AG08396 (cell line): ENCODE data around the gene CTTN.

ENCODE experiments used
- DNase-seq: peaks from one replicate; pipeline ENCODE4 v3.0.0; 2012; ENCODE audit warnings: low spot score, mixed read lengths

Gene CTTN

GRCh38 chr11:70409871-70410270 lies 11.5 kb downstream of the CTTN start:
- no peak for DNase-seq

DNA sequence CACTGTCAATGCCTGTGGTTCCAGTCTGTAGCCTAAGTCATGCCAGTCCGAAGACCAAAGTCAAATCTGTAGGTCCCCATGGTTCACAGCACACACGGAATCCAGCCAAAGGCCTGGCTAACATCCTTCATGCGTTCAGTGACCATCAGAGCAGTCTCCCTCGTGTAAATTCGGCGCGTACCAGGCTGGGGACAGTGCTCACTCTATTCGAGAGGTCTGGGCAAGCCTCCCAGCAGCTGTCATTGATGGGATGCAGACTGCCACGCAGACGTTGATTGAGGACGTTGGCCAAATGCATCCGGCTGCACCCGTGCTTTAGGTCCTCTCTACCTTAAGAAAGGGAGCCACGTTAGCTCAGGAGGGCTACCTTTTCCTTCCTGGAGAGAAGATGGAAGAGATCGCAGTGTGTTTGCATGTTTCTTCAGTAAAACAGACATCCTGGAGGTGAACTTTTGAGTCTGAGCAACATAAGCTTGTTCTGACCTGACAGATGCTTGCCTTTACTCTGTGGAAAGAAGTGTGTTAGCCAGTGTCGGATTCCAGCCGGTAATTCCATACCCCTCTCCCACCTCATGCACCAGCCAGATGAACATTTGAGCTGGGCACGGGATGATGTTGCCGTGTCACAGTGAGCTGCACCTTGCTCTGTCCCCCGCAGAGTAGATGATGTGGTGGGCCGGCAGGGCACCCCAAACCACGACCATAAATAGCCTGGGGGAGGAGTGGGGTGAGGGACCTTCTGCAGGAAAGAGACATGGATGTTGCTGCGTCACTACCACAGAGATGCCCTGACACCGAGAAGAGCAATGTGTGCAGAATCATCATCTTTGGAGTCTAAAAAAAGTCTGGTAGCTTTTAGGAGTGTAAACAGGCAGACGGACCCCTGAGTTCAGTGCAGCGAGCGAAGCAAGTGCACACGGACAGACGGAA lies 12.2 kb downstream of the CTTN start:
- DNase-seq = no peak

GRCh38 chr11:70411713-70412452 lies 13.6 kb downstream of the CTTN start:
- DNase-seq = no peak

DNA sequence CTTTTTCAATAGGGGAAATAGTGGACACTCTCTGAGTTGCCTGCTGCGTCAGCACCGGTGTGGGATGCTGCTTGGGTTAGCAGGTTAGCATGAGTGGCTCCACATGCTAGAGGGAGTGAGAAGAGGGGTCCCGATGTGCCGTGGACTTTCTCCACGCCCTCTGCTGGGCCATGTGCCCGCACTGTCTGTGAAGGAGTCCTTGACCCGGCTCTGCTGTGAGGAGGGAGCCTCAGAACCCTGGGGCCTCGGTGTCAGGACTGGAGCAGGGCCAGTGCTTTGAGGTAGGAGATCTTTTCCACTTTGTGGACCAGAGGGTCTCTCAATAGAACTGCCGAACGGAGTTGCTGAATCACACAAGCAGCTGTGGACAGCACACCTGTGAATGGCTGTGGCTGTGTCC lies 14.8 kb downstream of the CTTN start:
- no peak for DNase-seq

GRCh38 chr11:70414341-70415100 lies 16.2 kb downstream of the CTTN start:
- DNase-seq = no peak

GRCh38 chr11:70415191-70415590 lies 16.9 kb downstream of the CTTN start:
- DNase-seq = peak; percentile 63

DNA sequence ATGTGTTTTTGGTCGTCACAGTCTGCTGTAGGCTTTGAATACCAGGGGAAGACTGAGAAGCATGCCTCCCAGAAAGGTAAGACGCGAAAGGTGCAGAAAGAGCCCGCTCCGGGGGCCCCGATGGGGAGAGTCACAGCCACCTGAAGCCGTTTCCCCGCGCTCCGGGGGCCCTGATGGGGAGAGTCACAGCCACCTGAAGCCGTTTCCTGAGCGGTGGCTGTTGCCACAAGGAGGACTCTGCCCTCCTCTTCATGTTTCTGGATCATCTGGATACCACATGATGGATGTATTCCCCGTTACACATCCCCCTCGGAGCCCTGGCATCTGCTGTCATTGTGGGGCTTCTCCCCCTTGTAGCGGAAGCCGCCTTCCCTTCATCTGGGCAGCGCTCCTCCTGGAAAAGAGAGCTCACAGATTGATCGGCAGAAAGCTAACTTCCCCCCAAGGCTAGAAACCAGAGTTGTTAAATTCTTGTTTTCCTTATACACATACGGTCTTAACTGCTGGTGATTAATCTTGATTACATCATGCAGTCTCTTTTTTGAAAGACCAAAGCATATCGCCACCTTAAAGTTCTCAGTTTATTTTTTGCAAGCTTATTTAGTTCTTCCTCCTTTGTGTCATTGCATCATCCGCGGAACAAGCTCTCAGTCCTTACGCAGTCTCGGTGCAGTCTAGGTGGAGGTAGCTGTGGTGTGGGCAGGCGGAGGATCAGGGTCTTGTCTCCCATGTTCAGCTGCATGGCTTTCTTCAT lies 17.5 kb downstream of the CTTN start:
- DNase-seq = no peak

- no peak for DNase-seq
Observed at GRCh38 chr11:70416881-70417280, 18.6 kb downstream of the CTTN start.

GRCh38 chr11:70418130-70418529 lies 19.8 kb downstream of the CTTN start:
- no peak for DNase-seq

DNA sequence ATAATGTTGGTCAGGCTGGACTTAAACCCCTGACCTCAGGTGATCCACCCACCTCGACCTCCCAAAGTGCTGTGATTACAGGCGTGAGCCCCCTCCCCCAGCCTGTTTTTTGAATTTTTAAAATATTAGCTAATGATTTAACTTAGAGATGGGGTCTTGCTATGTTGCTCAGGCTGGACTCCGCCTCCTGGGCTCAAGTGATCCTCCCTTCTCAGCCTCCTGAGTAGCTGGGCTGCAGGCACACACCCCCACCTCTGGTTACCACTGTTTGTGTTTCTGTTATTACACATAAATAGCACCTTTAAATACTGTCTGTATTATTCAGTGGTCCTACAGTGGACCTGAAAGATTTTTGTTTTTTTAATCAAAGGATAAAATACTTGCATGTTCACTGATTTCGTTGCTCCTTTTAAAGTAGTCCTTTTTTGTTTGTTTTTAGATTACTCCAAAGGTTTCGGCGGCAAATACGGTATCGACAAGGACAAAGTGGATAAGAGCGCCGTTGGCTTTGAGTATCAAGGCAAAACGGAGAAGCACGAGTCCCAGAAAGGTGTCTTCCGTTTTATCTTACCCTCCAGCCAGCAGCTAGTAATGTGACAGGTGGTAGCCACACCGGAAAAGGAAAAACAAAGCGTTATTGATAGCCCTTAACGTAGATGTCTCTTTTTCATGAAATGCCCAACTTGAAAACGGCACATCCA lies 21.1 kb downstream of the CTTN start:
- DNase-seq = no peak

- no peak for DNase-seq
Observed at GRCh38 chr11:70420008-70420464, 21.7 kb downstream of the CTTN start.

GRCh38 chr11:70420496-70420895 lies 22.2 kb downstream of the CTTN start:
- no peak for DNase-seq

GRCh38 chr11:70421123-70421522 lies 22.8 kb downstream of the CTTN start:
- no peak for DNase-seq

DNA sequence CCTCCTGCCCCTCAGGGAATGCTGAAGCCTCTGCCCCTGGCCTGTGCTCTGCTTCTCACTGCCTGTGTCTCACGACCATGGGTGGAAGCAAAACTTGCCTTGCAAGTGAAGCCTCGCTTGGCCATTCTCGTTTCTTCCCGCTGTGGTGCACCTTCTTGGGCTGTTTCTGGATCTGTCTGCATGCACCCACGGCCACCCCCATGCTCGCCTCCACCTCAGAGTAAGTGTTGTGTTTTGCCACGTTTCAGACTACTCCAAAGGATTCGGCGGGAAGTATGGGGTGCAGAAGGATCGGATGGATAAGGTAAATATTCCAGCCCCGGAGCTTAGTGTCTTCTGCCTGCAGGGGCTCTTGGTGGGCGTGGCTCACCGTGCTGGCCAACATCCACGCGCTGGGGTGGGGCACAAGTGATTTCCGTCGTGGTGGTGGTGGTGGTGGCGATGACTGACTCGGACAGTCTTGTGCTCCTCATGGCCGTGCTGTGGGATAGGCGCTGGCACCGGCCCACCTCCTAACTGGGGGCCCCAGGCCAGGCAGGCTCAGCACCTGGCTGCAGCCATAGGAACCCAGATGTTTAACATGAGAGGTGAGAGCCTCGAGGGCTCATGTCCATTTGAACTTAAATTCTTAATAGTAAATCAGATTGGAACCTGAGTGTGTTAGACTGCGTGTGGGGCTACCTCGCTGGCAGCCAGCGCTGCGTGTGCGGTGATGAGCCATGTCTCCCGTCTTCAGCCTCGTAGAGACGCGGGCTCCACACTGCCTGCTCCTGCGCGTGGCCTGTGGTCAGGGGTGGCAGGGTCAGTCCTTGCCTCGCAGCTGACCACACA lies 24.6 kb downstream of the CTTN start:
- no peak for DNase-seq

- DNase-seq = peak; percentile 93
Observed at GRCh38 chr11:70423523-70424505, 25.5 kb downstream of the CTTN start.

DNA sequence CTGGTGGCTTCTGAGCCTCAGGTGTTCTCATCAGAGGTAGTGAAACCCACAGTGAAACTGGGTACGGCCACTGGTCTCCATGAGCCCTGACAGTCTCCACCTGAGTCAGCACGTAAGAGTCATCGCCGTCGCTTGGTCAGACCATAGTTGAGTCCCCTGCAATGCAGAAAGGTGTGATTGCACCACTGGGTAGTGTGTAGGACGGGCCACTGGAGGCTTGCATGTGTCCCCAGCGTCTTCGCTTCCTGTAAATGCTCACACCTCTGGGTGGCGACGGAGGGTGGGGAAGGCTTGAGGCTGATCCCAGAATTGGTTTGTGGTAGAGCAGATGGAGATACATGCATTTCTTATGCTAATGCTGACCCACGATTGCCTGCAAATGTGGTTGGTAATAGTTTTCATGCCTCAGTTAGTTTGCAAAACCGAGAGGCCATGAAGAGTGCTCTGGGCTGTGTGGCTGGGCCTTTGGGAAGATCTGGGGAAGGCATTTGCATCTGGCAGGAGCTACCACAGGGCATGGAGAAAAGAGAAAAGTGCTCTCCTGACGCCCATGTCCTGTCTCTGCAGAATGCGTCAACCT lies 26.5 kb downstream of the CTTN start:
- DNase-seq = no peak

DNA sequence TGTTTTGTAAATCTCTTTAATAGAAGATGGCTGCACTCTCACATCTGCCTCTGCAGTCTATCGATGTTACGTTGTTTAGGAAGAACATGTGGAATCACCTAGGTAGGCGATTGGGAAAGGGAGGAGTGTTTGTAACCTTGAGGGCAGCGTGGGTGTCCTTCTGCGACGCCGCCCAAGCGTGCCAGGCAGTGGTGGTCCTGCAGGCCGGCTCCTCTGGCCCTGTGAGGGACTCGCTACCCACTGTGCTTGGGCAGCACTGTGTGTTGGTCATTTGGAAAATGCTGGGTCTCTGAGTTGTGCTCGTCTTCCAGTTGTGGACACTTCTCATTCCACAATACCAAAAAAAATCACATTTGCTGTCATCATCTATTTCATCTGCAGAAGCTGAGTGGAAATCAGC lies 29.1 kb downstream of the CTTN start:
- no peak for DNase-seq

DNA sequence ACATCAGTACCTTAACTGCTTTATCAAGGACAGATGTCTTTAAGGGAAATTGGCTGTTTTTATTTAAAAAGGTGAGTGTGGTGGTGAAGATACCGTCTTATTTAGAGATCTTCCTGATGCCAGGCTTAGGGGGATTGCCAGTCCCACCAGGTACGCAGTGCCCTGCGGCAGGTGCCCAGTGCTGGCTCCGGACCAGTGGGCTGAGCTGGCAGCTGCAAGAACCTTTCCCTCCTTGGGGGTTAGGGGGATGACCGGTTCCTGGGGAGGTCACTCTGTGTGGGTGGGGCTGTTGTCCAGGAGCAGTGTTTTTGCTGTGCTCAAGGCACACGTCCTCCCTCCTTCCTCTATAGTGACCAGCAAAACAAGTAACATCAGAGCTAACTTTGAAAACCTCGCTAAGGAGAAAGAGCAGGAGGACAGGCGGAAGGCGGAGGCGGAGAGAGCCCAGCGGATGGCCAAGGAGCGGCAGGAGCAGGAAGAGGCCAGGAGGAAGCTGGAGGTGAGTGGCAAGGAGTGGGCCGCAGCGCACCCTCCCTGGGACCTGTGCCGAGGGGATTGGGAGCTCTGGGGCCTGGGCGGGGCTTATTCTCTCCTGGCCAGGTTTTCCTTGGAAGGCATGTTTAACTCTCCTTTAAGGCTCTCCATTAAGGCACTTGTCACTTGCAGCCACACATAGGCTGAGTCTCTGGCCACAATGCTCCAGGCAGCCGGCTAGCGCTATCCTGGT lies 30.5 kb downstream of the CTTN start:
- no peak for DNase-seq
